ENCODE results near the gene MAPKAPK3.

Gene MAPKAPK3

DNA sequence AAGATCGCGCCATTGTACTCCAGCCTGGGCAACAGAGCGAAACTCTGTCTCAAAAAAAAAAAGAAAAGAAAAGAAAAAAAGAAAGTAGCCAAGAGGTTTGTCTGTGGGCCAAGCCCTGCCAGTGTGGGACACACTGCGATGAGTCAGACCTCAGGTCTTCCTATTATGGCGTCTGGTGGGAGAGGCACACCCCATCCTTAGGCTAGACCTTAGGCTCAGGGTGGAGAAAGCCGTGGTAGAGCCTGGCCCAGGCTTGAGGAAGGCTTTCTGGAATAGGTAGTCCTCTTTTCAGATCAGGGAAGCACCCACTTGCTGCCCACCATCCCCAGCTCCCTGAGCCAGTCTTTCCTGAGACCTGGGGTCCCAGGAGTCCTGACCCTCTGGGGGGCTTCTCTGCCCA is 41.6 kb upstream of the MAPKAPK3 start:
- H3K27ac ChIP-seq (ENCODE audit: low read depth, low read length) = no peak overlapping the region
- no peaks in the 10 kb centered on the region for H3K79me2 ChIP-seq (ENCODE audit: control insufficient read depth, insufficient read depth, low read length, unreplicated experiment)
- H3K36me3 ChIP-seq (ENCODE audit: insufficient read depth, low read length) = no peaks in the 10 kb centered on the region
- H3K4me1 ChIP-seq (ENCODE audit: control insufficient read depth, insufficient read depth, low read length, unreplicated experiment) = peaks cover 3% of the 10 kb centered on the region
- H2AFZ ChIP-seq (ENCODE audit: low read length, unreplicated experiment) = no peak overlapping the region
- H3K27me3 ChIP-seq (ENCODE audit: insufficient read depth, low read length) = no peaks in the 10 kb centered on the region
- H3K4me3 ChIP-seq (ENCODE audit: low read depth, low read length) = no peak overlapping the region

DNA sequence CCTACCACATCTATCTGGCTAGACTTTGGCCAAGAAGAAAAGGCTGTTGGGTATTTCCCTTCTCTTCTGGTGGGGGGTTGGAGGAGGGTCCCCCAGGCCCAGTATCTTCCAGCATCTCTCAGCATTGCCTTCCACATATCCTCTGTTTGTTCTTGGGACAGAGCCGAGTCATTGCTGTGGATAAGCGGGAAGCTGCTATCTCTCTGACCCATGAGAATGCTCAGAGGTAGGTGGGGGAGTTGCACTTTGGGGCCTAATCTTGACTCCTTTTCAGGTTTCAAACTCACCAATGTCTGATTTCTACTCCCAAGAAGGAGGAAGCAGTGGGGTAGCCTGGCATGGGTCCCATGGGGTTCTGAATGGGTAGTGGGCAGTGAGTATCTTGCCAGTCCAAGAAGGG is 39.6 kb upstream of the MAPKAPK3 start:
- Histone ChIP-seq H3K36me3 (ENCODE audit: insufficient read depth, low read length) (no peaks in the 10 kb centered on the region), H3K79me2 (ENCODE audit: control insufficient read depth, insufficient read depth, low read length, unreplicated experiment) (no peaks in the 10 kb centered on the region), H3K4me3 (ENCODE audit: low read depth, low read length) (no peak overlapping the region), H2AFZ (ENCODE audit: low read length, unreplicated experiment) (no peak overlapping the region), H3K27me3 (ENCODE audit: insufficient read depth, low read length) (no peaks in the 10 kb centered on the region), H3K4me1 (ENCODE audit: control insufficient read depth, insufficient read depth, low read length, unreplicated experiment) (no peaks in the 10 kb centered on the region), H3K27ac (ENCODE audit: low read depth, low read length) (no peak overlapping the region)

DNA sequence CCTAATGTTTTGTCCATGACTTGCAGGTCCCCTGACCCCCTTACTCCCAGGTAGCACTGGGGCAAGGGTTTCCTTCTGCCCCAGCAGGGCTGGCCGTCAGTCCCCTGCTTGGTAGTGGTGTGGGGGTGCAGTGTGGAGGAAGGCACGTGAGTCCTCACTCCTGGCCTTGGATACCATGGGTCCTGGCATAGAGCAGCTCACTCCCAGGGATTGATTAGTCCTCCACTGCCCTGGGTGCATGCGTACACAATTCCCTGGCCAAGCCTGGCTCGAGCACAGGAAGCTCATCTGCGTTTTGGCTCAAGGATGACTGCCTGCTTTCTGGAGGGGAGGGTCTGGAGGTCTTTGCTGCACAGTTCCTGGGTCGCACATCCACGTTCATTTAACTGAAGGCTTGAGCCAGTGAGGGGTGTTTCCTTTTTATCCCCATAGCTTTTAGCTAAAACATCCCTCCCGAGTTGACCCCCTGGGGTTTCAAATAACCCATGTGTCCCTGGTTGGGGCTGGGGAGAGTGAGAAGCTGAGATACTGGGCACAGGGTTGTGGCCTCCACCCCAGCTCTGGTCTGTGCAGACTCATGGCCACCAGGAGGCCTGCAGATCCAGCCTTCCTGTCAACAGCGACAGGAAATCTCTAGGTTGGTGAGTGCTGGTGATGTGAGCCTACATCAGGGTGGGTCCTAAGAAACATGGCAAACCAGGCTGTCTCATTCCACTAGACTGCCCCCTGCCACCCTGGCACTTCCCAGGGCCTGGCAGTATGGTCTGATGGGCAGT is 36.1 kb upstream of the MAPKAPK3 start:
- peaks cover 3% of the 10 kb centered on the region; the same call in 1 of the 2 replicates for H3K36me3 ChIP-seq (ENCODE audit: insufficient read depth, low read length)
- no peak overlapping the region for H3K27ac ChIP-seq (ENCODE audit: low read depth, low read length)
- H3K79me2 ChIP-seq (ENCODE audit: control insufficient read depth, insufficient read depth, low read length, unreplicated experiment) = no peaks in the 10 kb centered on the region
- H3K27me3 ChIP-seq (ENCODE audit: insufficient read depth, low read length) = no peaks in the 10 kb centered on the region
- no peak overlapping the region for H3K4me3 ChIP-seq (ENCODE audit: low read depth, low read length)
- no peak overlapping the region for H2AFZ ChIP-seq (ENCODE audit: low read length, unreplicated experiment)
- peaks cover 10% of the 10 kb centered on the region for H3K4me1 ChIP-seq (ENCODE audit: control insufficient read depth, insufficient read depth, low read length, unreplicated experiment)

DNA sequence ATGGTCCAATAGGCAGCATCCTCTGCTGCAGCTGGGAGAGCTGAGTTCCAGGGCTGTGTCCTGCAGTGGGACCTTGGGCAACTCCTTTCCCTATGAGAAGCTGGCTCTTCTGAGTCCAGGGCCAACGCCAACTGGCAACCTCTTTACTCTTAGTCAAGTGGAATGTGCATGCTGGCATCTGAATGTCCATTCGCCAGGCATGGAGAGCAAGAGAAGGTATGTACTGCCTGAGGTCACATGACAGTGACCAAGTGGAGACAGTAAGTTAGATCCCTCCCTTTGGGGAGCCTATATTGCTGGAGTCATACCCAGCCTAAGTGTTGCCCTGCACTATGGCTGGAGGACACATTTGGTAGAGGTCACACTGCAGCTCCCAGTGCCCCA is 35.5 kb upstream of the MAPKAPK3 start:
- no peaks in the 10 kb centered on the region for H3K27me3 ChIP-seq (ENCODE audit: insufficient read depth, low read length)
- peaks cover 10% of the 10 kb centered on the region for H3K4me1 ChIP-seq (ENCODE audit: control insufficient read depth, insufficient read depth, low read length, unreplicated experiment)
- no peaks in the 10 kb centered on the region for H3K79me2 ChIP-seq (ENCODE audit: control insufficient read depth, insufficient read depth, low read length, unreplicated experiment)
- no peak overlapping the region for H2AFZ ChIP-seq (ENCODE audit: low read length, unreplicated experiment)
- H3K27ac ChIP-seq (ENCODE audit: low read depth, low read length) = no peak overlapping the region
- peaks cover 3% of the 10 kb centered on the region; the same call in 1 of the 2 replicates for H3K36me3 ChIP-seq (ENCODE audit: insufficient read depth, low read length)
- H3K4me3 ChIP-seq (ENCODE audit: low read depth, low read length) = no peak overlapping the region

DNA sequence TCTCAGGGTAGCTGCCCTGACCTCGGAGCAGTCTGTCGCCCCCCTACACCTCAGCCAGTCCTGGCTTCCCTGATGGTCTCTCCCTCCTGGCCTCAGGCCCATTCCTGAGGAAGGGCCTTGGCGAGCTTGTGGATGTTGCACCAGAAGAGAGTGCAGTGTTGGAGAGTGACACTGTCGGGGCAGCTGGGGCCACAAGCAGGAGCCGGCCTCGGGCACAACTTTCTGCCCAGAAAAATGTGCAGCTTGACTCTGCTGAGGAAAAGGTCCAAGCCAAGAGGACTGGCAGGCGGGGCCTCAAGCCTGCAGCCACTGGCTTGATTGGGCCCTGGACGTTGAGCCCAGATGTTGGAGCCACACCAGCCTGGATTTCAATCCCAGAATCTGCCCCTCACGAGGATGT is 34.9 kb upstream of the MAPKAPK3 start:
- H3K79me2 ChIP-seq (ENCODE audit: control insufficient read depth, insufficient read depth, low read length, unreplicated experiment) = no peaks in the 10 kb centered on the region
- H3K36me3 ChIP-seq (ENCODE audit: insufficient read depth, low read length) = peaks cover 3% of the 10 kb centered on the region; the same call in 1 of the 2 replicates

DNA sequence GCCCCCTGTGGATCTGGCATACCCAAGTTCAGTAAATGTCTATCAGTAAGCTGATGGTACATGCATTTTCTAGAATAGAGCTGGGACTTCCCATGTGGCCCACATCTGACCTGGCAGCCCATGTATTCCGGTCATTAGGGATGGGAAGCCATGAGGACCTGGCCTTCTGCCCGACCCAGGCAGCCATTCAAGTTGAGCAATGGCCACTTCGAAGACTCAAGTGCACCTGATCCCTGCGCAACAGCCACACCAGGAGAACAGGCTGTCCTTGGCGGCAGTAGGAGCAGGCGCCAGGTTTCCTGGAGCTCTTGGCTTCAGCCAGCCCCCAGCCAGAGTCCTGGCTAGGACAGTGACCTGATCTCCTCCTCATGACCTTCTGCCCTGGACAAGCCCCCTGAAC is 33.1 kb upstream of the MAPKAPK3 start:
- Histone ChIP-seq H3K4me3 (ENCODE audit: low read depth, low read length) (no peak overlapping the region), H3K27me3 (ENCODE audit: insufficient read depth, low read length) (no peaks in the 10 kb centered on the region), H3K36me3 (ENCODE audit: insufficient read depth, low read length) (peaks cover 3% of the 10 kb centered on the region; the same call in 1 of the 2 replicates), H3K27ac (ENCODE audit: low read depth, low read length) (no peak overlapping the region), H2AFZ (ENCODE audit: low read length, unreplicated experiment) (no peak overlapping the region), H3K4me1 (ENCODE audit: control insufficient read depth, insufficient read depth, low read length, unreplicated experiment) (peaks cover 18% of the 10 kb centered on the region), H3K79me2 (ENCODE audit: control insufficient read depth, insufficient read depth, low read length, unreplicated experiment) (no peaks in the 10 kb centered on the region)

More for the DNA sequence above, 34.9 kb upstream of the MAPKAPK3 start:
- peaks cover 10% of the 10 kb centered on the region for H3K4me1 ChIP-seq (ENCODE audit: control insufficient read depth, insufficient read depth, low read length, unreplicated experiment)
- no peaks in the 10 kb centered on the region for H3K27me3 ChIP-seq (ENCODE audit: insufficient read depth, low read length)
- no peak overlapping the region for H3K27ac ChIP-seq (ENCODE audit: low read depth, low read length)
- H2AFZ ChIP-seq (ENCODE audit: low read length, unreplicated experiment) = no peak overlapping the region
- H3K4me3 ChIP-seq (ENCODE audit: low read depth, low read length) = no peak overlapping the region

DNA sequence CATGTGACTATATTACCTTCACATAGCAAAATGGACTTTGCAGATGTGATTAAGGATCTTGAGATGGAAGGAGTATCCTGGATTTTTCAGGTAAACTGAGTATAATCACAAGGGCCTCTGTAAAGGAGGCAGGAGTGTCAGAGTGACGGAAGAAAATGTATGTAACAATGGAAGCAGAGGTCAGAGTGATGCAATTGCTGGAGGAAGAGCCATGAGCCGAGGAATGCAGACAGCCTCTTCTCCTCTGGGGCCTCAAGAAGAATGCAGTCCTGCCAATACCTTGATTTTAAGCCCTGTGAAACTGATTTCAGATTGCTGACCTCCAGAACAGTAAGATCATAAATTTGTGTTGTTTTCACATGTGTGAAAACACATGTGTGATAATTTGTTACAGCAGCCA is 32.6 kb upstream of the MAPKAPK3 start:
- Histone ChIP-seq H3K36me3 (ENCODE audit: insufficient read depth, low read length) (peaks cover 3% of the 10 kb centered on the region; the same call in 1 of the 2 replicates), H3K27me3 (ENCODE audit: insufficient read depth, low read length) (no peaks in the 10 kb centered on the region), H3K4me1 (ENCODE audit: control insufficient read depth, insufficient read depth, low read length, unreplicated experiment) (peaks cover 22% of the 10 kb centered on the region), H3K27ac (ENCODE audit: low read depth, low read length) (no peak overlapping the region), H3K79me2 (ENCODE audit: control insufficient read depth, insufficient read depth, low read length, unreplicated experiment) (no peaks in the 10 kb centered on the region), H3K4me3 (ENCODE audit: low read depth, low read length) (no peak overlapping the region), H2AFZ (ENCODE audit: low read length, unreplicated experiment) (no peak overlapping the region)

DNA sequence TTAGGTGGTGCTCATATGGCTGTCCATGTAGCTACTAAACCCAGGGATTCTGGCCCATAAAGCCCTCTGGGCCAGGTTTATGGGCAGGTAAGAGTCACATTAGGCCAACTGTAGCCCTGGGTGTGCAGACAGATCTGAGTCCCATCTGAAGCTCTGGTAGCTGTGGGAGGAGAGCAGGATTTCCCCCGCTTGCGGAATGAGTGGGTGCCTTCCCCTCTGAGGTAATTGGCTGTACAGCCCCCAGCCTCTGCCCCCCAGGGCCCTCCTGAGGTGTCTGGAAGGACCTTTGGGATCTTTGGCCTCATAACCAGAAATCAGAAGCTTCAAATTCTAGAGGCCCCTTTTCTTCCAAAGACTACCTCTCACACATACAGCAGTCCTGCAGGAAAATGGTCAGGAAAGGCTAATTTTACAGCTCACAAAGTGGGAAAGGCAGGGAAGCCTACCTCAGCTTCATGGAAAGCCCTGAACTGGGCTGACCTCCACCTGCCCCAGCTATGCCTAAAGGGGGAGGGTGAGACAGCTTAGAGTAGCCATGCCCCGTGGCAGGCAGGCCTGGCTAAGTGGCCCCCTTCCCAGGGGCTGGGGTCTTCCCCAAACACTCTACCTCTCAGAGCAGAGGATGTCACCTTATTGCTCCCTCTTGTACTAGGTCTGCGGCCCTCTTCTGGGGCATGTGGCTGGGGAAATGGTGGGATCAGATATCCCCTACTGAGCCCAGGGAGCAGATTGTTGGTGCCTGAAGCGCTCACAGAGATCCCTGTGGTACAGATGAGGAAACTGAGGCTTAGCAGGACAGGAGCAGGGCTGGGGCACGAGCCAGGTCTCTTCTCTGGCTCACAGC is 30.8 kb upstream of the MAPKAPK3 start:
- peaks cover 33% of the 10 kb centered on the region for H3K4me1 ChIP-seq (ENCODE audit: control insufficient read depth, insufficient read depth, low read length, unreplicated experiment)

DNA sequence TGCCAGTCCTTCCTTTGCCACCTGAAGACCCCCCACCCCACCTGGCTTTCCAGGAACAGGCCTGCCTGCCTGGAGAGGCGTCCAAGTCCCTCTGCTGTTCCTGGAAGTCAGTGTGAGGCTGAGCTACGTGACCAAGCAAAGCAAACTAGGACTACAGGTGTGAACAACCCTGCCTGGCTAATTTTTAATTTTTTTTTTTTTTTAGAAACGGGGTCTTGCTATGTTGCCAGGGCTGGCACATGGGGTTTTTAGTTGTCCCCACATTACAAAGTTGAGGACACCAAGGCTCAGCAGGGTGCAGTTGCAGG is 30.2 kb upstream of the MAPKAPK3 start:
- H3K27me3 ChIP-seq (ENCODE audit: insufficient read depth, low read length) = no peaks in the 10 kb centered on the region
- H2AFZ ChIP-seq (ENCODE audit: low read length, unreplicated experiment) = no peak overlapping the region
- H3K36me3 ChIP-seq (ENCODE audit: insufficient read depth, low read length) = peaks cover 3% of the 10 kb centered on the region; the same call in 1 of the 2 replicates
- peaks cover 38% of the 10 kb centered on the region for H3K4me1 ChIP-seq (ENCODE audit: control insufficient read depth, insufficient read depth, low read length, unreplicated experiment)
- no peaks in the 10 kb centered on the region for H3K79me2 ChIP-seq (ENCODE audit: control insufficient read depth, insufficient read depth, low read length, unreplicated experiment)
- H3K4me3 ChIP-seq (ENCODE audit: low read depth, low read length) = no peak overlapping the region
- H3K27ac ChIP-seq (ENCODE audit: low read depth, low read length) = no peak overlapping the region

More for the DNA sequence above, 30.8 kb upstream of the MAPKAPK3 start:
- Histone ChIP-seq H3K4me3 (ENCODE audit: low read depth, low read length) (no peak overlapping the region), H3K79me2 (ENCODE audit: control insufficient read depth, insufficient read depth, low read length, unreplicated experiment) (no peaks in the 10 kb centered on the region), H3K27me3 (ENCODE audit: insufficient read depth, low read length) (no peaks in the 10 kb centered on the region), H3K27ac (ENCODE audit: low read depth, low read length) (no peak overlapping the region), H2AFZ (ENCODE audit: low read length, unreplicated experiment) (no peak overlapping the region), H3K36me3 (ENCODE audit: insufficient read depth, low read length) (peaks cover 3% of the 10 kb centered on the region; the same call in 1 of the 2 replicates)

DNA sequence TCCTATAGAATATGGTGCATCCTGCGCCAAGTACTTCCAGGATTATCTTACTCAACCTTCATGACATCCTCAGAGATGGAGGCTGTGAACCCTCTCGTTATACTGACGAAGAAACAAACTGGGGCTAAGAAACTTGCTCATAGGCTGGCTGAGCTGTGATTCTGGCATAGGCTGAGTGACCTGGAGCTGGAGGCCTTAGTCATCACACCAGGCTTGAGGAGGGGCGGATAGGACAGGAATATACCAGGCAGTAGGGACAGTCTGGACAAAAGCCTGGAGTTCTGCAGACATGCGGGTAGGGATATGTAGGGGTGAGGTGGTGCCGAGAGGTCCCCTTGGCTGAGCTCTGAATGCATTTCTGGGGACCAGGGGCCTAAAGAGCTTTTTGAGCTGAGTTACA is 29.6 kb upstream of the MAPKAPK3 start:
- Histone ChIP-seq H3K27ac (ENCODE audit: low read depth, low read length) (no peak overlapping the region), H3K4me1 (ENCODE audit: control insufficient read depth, insufficient read depth, low read length, unreplicated experiment) (peaks cover 42% of the 10 kb centered on the region)

More for the DNA sequence above, 29.6 kb upstream of the MAPKAPK3 start:
- peaks cover 3% of the 10 kb centered on the region; the same call in 1 of the 2 replicates for H3K36me3 ChIP-seq (ENCODE audit: insufficient read depth, low read length)
- H3K4me3 ChIP-seq (ENCODE audit: low read depth, low read length) = no peak overlapping the region
- H2AFZ ChIP-seq (ENCODE audit: low read length, unreplicated experiment) = no peak overlapping the region
- no peaks in the 10 kb centered on the region for H3K79me2 ChIP-seq (ENCODE audit: control insufficient read depth, insufficient read depth, low read length, unreplicated experiment)
- no peaks in the 10 kb centered on the region for H3K27me3 ChIP-seq (ENCODE audit: insufficient read depth, low read length)
